Esophagus muscularis mucosa (tissue), 4 donors: ENCODE measurements around the gene HAS3. TPM values are rescaled to one million over a fixed set of nuclear protein-coding genes. Genes with fewer than 3 reads are reported as not detected.

Experiments
- DNase-seq: peaks from one replicate; pipeline ENCODE4 v3.0.0-alpha.2; 2017; ENCODE audit errors: extremely low spot score
- H3K27ac ChIP-seq, 4 donors: fragments of 200-600 bp; sonication (generic); replicated peaks in 1 of 4; 1 replicate in 3 of 4; 2 replicates in 1 of 4; pipeline ENCODE4 v1.5.1; 2016 to 2019; ENCODE audit warnings: mild to moderate bottlenecking in 1 of 4
- H3K27me3 ChIP-seq, 4 donors: fragments of 200-600 bp; sonication (generic); one replicate each; pipeline versions ENCODE4 v1.5.1 to v1.6.0; 2016 to 2019
- H3K36me3 ChIP-seq, 4 donors: fragments of 200-600 bp; sonication (generic); one replicate each; pipeline ENCODE4 v1.5.1; 2016 to 2019
- H3K4me1 ChIP-seq, 4 donors: fragments of 200-600 bp; sonication (generic); one replicate each; pipeline ENCODE4 v1.5.1; 2016 to 2019
- H3K4me3 ChIP-seq, 4 donors: fragments of 200-600 bp; sonication (generic); 1 replicate in 2 of 4; 2 replicates in 2 of 4; pipeline ENCODE4 v1.5.1; 2016 to 2019; ENCODE audit warnings: mild to moderate bottlenecking in 4 of 4, moderate library complexity in 1 of 4
- H3K9me3 ChIP-seq, 4 donors: fragments of 200-600 bp; sonication (generic); 1 replicate in 3 of 4; 2 replicates in 1 of 4; pipeline ENCODE4 v1.5.1; 2016 to 2019
- CTCF ChIP-seq, 3 experiments: fragments of 200-600 bp in 2 of 3; fragments of 450-650 bp in 1 of 3; sonication (generic) in 2 of 3; IDR thresholded peaks; one replicate each; pipeline ENCODE4 v1.5.1; 2017 to 2019; ENCODE audit warnings: antibody characterized with exemption in 3 of 3, mild to moderate bottlenecking in 2 of 3, moderate library complexity in 1 of 3
- EP300 ChIP-seq: sonication (generic); formaldehyde crosslinking; IDR thresholded peaks from one replicate; pipeline ENCODE4 v1.6.1; 2017; ENCODE audit warnings: antibody characterized with exemption
- POLR2A ChIP-seq: fragments of 450-650 bp; IDR thresholded peaks from one replicate; pipeline ENCODE4 v1.6.1; 2017; ENCODE audit warnings: antibody characterized with exemption, moderate library complexity, mild to moderate bottlenecking, low read depth
- POLR2AphosphoS5 ChIP-seq, 2 donors: sonication (generic); formaldehyde crosslinking; IDR thresholded peaks; one replicate each; pipeline ENCODE4 v1.6.1; 2017; ENCODE audit warnings: antibody characterized with exemption in 2 of 2
- WGBS: methylation state at CpG from one replicate; pipeline ENCODE4 v1.1.5; 2018; 5-methylcytosine and 5-hydroxymethylcytosine counted together
- intact Hi-C: fragments of 100-400 bp; cut with DNase I; formaldehyde crosslinking; loops from one replicate; pipeline ENCODE4 v1.15.1; 2023
- total RNA-seq, 4 donors: library from RNA; depleted of rRNA; stranded (reverse); fragments of >200 nt; gene quantifications; one replicate each; pipeline versions ENCODE4 v1.1.0 to v1.2.1, GENCODE V29; 2016

The HAS3 gene
- total RNA-seq, 4 donors from 2014 or later = 0.13 to 1.3 (median 0.49) TPM

GRCh38 chr16:69084289-69084688 is 21.2 kb upstream of the HAS3 start:
- TF ChIP-seq POLR2A (no peak), POLR2AphosphoS5 (IDR thresholded peaks at IDR 0.05) (no peak), EP300 (no peak), CTCF (IDR thresholded peaks at IDR 0.05) (no peak)
- DNase-seq = no peak
- 44% methylated on average over 2 of the region's 2 CpGs for WGBS
- no peaks in the 10 kb centered on the region for H3K9me3 ChIP-seq
- intact Hi-C loops = no loop called here
- H3K27me3 ChIP-seq = no peaks in the 10 kb centered on the region
- H3K4me1 ChIP-seq = peaks cover 0 to 14% (median 10%) of the 10 kb centered on the region in 4 donors
- H3K27ac ChIP-seq = no peak overlapping the region
- H3K36me3 ChIP-seq = peaks cover 0 to 24% (median 4%) of the 10 kb centered on the region in 4 donors
- no peak overlapping the region for H3K4me3 ChIP-seq

- no peak overlapping the region for H3K27ac ChIP-seq
- TF ChIP-seq CTCF (IDR thresholded peaks at IDR 0.05) = no peak
- no peak for TF ChIP-seq POLR2AphosphoS5 (IDR thresholded peaks at IDR 0.05)
- no peak for TF ChIP-seq EP300
- no peak for TF ChIP-seq POLR2A
- peaks cover 0 to 18% (median 10%) of the 10 kb centered on the region in 4 donors for H3K4me1 ChIP-seq
- intact Hi-C loops = no loop called here
- no peaks in the 10 kb centered on the region for H3K27me3 ChIP-seq
- H3K36me3 ChIP-seq = peaks cover 0 to 24% (median 4%) of the 10 kb centered on the region in 4 donors
- no peaks in the 10 kb centered on the region for H3K9me3 ChIP-seq
- no peak overlapping the region for H3K4me3 ChIP-seq
- WGBS = 86% methylated on average over 5 of the region's 5 CpGs
- DNase-seq = no peak
Measured at GRCh38 chr16:69085032-69085695, 20.3 kb upstream of the HAS3 start.

- no peaks in the 10 kb centered on the region for H3K27me3 ChIP-seq
- H3K4me1 ChIP-seq = peaks cover 0 to 18% (median 10%) of the 10 kb centered on the region in 4 donors
- H3K27ac ChIP-seq = no peak overlapping the region
- H3K36me3 ChIP-seq = peaks cover 0 to 24% (median 4%) of the 10 kb centered on the region in 4 donors
- intact Hi-C loops = no loop called here
- no peak overlapping the region for H3K4me3 ChIP-seq
- TF ChIP-seq CTCF (IDR thresholded peaks at IDR 0.05) (no peak), EP300 (no peak), POLR2A (no peak), POLR2AphosphoS5 (IDR thresholded peaks at IDR 0.05) (no peak)
- DNase-seq = no peak
- H3K9me3 ChIP-seq = no peaks in the 10 kb centered on the region
- 65% methylated on average over 3 of the region's 3 CpGs for WGBS
Measured at GRCh38 chr16:69087161-69087581, 18.3 kb upstream of the HAS3 start.

GRCh38 chr16:69088684-69089083 is 16.8 kb upstream of the HAS3 start:
- TF ChIP-seq CTCF (IDR thresholded peaks at IDR 0.05) (no peak), EP300 (no peak), POLR2AphosphoS5 (IDR thresholded peaks at IDR 0.05) (no peak), POLR2A (no peak)
- H3K27me3 ChIP-seq = no peaks in the 10 kb centered on the region
- intact Hi-C loops = no loop called here
- peaks cover 0 to 19% (median 4%) of the 10 kb centered on the region in 4 donors for H3K36me3 ChIP-seq
- DNase-seq = no peak
- H3K4me1 ChIP-seq = peaks cover 0 to 16% (median 9%) of the 10 kb centered on the region in 4 donors
- no peak overlapping the region for H3K4me3 ChIP-seq
- no peaks in the 10 kb centered on the region for H3K9me3 ChIP-seq
- WGBS = 88% methylated on average over 4 of the region's 4 CpGs
- no peak overlapping the region for H3K27ac ChIP-seq
